H9 (cell line): ENCODE results near the gene KRT86. TPM values are rescaled to one million over a fixed set of nuclear protein-coding genes. Genes with fewer than 3 reads are reported as not detected.

Experiments used
- DNase-seq: peaks from one replicate; pipeline ENCODE4 v3.0.0-alpha.2; 2017
- H2AFZ ChIP-seq: one replicate; pipeline ENCODE4 v1.6.1; 2013; ENCODE audit warnings: mild to moderate bottlenecking, low read length, control low read depth, moderate library complexity
- H2AK5ac ChIP-seq: 2 replicates; pipeline ENCODE4 v1.6.1; 2013; ENCODE audit warnings: low read length, control low read depth, mixed read lengths; ENCODE audit not compliant: insufficient read length
- H2BK120ac ChIP-seq: one replicate; pipeline ENCODE4 v1.6.1; 2013; ENCODE audit warnings: low read depth, mild to moderate bottlenecking, low read length, control low read depth, inconsistent platforms; ENCODE audit not compliant: poor library complexity, severe bottlenecking
- H2BK12ac ChIP-seq: 2 replicates; pipeline ENCODE4 v1.6.1; 2013; ENCODE audit warnings: low read length, control low read depth, mixed read lengths, low read depth; ENCODE audit not compliant: insufficient read length
- H2BK15ac ChIP-seq: 2 replicates; pipeline ENCODE4 v1.6.1; 2013; ENCODE audit warnings: low read depth, low read length, control low read depth
- H2BK20ac ChIP-seq: one replicate; pipeline ENCODE4 v1.6.1; 2013; ENCODE audit warnings: low read depth, mild to moderate bottlenecking, low read length, control low read depth, inconsistent platforms; ENCODE audit not compliant: poor library complexity, severe bottlenecking
- H2BK5ac ChIP-seq: 2 replicates; pipeline ENCODE4 v1.6.1; 2013; ENCODE audit warnings: low read length, control low read depth, mixed read lengths; ENCODE audit not compliant: insufficient read length
- H3K14ac ChIP-seq: 2 replicates; pipeline ENCODE4 v1.6.1; 2013; ENCODE audit warnings: low read length, control low read depth; ENCODE audit not compliant: insufficient read depth
- H3K18ac ChIP-seq: 2 replicates; pipeline ENCODE4 v1.6.1; 2013; ENCODE audit warnings: low read depth, mild to moderate bottlenecking, mixed read lengths, low read length, control low read depth; ENCODE audit not compliant: insufficient read length
- H3K23ac ChIP-seq: 2 replicates; pipeline ENCODE4 v1.6.1; 2013; ENCODE audit warnings: low read length, control low read depth, mixed read lengths, low read depth; ENCODE audit not compliant: insufficient read length
- H3K23me2 ChIP-seq: 2 replicates; pipeline ENCODE4 v1.6.1; 2013; ENCODE audit warnings: low read depth, mild to moderate bottlenecking, mixed read lengths, low read length, control low read depth; ENCODE audit not compliant: insufficient read length, poor library complexity, severe bottlenecking
- H3K27ac ChIP-seq: 2 replicates; pipeline ENCODE4 v1.5.1; 2013; ENCODE audit warnings: low read length, control low read depth, mixed read lengths, low read depth; ENCODE audit not compliant: insufficient read length
- H3K27me3 ChIP-seq: 2 replicates; pipeline ENCODE4 v1.6.1; 2013; ENCODE audit warnings: low read length, control low read depth, inconsistent platforms; ENCODE audit not compliant: insufficient read depth
- H3K4ac ChIP-seq: 2 replicates; pipeline ENCODE4 v1.6.1; 2013; ENCODE audit warnings: low read depth, mild to moderate bottlenecking, control low read depth, inconsistent platforms, low read length, moderate library complexity
- H3K4me1 ChIP-seq: 2 replicates; pipeline ENCODE4 v1.6.1; 2013; ENCODE audit warnings: low read length, control low read depth, inconsistent platforms; ENCODE audit not compliant: insufficient read depth
- H3K4me2 ChIP-seq: 2 replicates; pipeline ENCODE4 v1.6.1; 2013; ENCODE audit warnings: low read length, control low read depth, mixed read lengths; ENCODE audit not compliant: insufficient read length, insufficient read depth
- H3K56ac ChIP-seq: 2 replicates; pipeline ENCODE4 v1.6.1; 2013; ENCODE audit warnings: low read depth, mild to moderate bottlenecking, mixed read lengths, low read length, control low read depth; ENCODE audit not compliant: insufficient read length
- H3K79me1 ChIP-seq: 2 replicates; pipeline ENCODE4 v1.6.1; 2013; ENCODE audit warnings: low read depth, mild to moderate bottlenecking, moderate library complexity, low read length, control low read depth, inconsistent platforms; ENCODE audit not compliant: insufficient read depth, poor library complexity, severe bottlenecking
- H3K79me2 ChIP-seq: 2 replicates; pipeline ENCODE4 v1.6.1; 2013; ENCODE audit warnings: low read length, control low read depth, inconsistent platforms; ENCODE audit not compliant: insufficient read depth
- H3K9ac ChIP-seq: 2 replicates; pipeline ENCODE4 v1.6.1; 2013; ENCODE audit warnings: low read length, control low read depth, mixed read lengths; ENCODE audit not compliant: insufficient read length; ENCODE audit errors: extremely low read depth
- H3K9me3 ChIP-seq: one replicate; pipeline ENCODE4 v1.6.1; 2013; ENCODE audit warnings: low read depth, low read length, inconsistent platforms; ENCODE audit not compliant: control insufficient read depth
- H3T11ph ChIP-seq: one replicate; pipeline ENCODE4 v1.6.1; 2013; ENCODE audit warnings: mild to moderate bottlenecking, low read length, control low read depth, inconsistent platforms
- H4K20me1 ChIP-seq: one replicate; pipeline ENCODE4 v1.6.1; 2013; ENCODE audit not compliant: control insufficient read depth, insufficient read length, insufficient read depth
- H4K5ac ChIP-seq: 2 replicates; pipeline ENCODE4 v1.6.1; 2013; ENCODE audit warnings: low read depth, mild to moderate bottlenecking, mixed read lengths, low read length, control low read depth; ENCODE audit not compliant: insufficient read length
- H4K8ac ChIP-seq: replicated peaks from 2 replicates; pipeline ENCODE4 v1.6.1; 2013; ENCODE audit warnings: low read length, control low read depth, mixed read lengths, low read depth; ENCODE audit not compliant: insufficient read length
- H4K91ac ChIP-seq: 2 replicates; pipeline ENCODE4 v1.6.1; 2013; ENCODE audit warnings: low read depth, mild to moderate bottlenecking, moderate library complexity, mixed read lengths, low read length, control low read depth; ENCODE audit not compliant: insufficient read length
- H3K27ac Mint-ChIP-seq, 3 experiments: 2 replicates in 2 of 3; 3 replicates in 1 of 3; pipeline ENCODE4 v1.8.0; 2020 to 2021; ENCODE audit warnings: mixed read lengths in 3 of 3, mild to moderate bottlenecking in 1 of 3, moderate library complexity in 1 of 3
- H3K27me3 Mint-ChIP-seq: 2 replicates; pipeline ENCODE4 v1.8.0; 2021; ENCODE audit warnings: low read depth, mild to moderate bottlenecking, moderate library complexity, mixed read lengths
- H3K36me3 Mint-ChIP-seq, 3 experiments: 2 replicates in 2 of 3; 3 replicates in 1 of 3; pipeline ENCODE4 v1.8.0; 2020 to 2021; ENCODE audit warnings: low read depth in 3 of 3, mixed read lengths in 3 of 3; ENCODE audit not compliant: insufficient read depth in 1 of 3
- H3K4me1 Mint-ChIP-seq, 2 experiments: 2 replicates each; pipeline ENCODE4 v1.8.0; 2020; ENCODE audit warnings: mixed read lengths in 2 of 2
- H3K4me3 Mint-ChIP-seq, 2 experiments: 2 replicates in 1 of 2; 3 replicates in 1 of 2; pipeline ENCODE4 v1.8.0; 2020 to 2021; ENCODE audit warnings: mild to moderate bottlenecking in 2 of 2, mixed read lengths in 2 of 2, moderate library complexity in 1 of 2
- H3K9me3 Mint-ChIP-seq, 2 experiments: 2 replicates in 1 of 2; 3 replicates in 1 of 2; pipeline ENCODE4 v1.8.0; 2020; ENCODE audit warnings: mild to moderate bottlenecking in 2 of 2, mixed read lengths in 2 of 2, moderate library complexity in 1 of 2
- WGBS: extraction: QIAGEN DNeasy Blood & Tissue Kit; methylation state at CpG from one replicate; pipeline ENCODE4 v1.1.7; 2013; ENCODE audit warnings: missing lambda C conversion rate, low lambda C conversion rate, mixed read lengths; ENCODE audit not compliant: insufficient read length; ENCODE audit errors: extremely low coverage; 5-methylcytosine and 5-hydroxymethylcytosine counted together
- total RNA-seq: library from RNA; stranded (reverse); gene quantifications from 2 replicates; pipeline ENCODE4 v1.2.1, GENCODE V29; 2021
- TF ChIP-seq, protein P1 (sequence below): fragments of 200-600 bp; sonication (generic); conservative IDR thresholded peaks from 3 replicates; pipeline ENCODE4 v1.8.0; 2021; ENCODE audit warnings: antibody characterized with exemption, mild to moderate bottlenecking

KRT86 gene
- total RNA-seq, 1 experiment from 2014 or later: not detected

DNA sequence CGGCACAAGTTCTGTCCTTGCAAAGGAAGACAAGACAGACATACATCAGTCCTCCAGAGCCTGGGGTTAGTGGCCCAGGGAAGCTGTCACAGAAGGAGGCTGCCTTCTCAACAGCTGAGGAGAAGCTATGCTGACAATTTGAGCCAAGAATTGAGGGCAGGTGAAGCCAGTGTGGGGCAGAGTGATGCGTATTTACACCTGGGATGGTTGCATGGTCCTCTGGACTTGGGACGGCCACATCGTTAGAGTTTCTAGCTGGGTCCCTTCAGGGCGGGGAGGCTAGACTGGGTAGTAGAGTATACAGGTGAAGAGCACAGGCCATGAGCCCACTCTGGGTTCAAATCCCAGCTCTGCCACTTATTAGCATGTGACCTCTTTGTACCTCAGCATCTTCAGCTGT lies 76.3 kb downstream of the KRT86 start:
- Histone ChIP-seq H4K5ac (no peak overlapping the region), H3K4ac (no peak overlapping the region), H3K27me3 (no peaks in the 10 kb centered on the region), H3K4me1 (no peaks in the 10 kb centered on the region), H2BK12ac (no peak overlapping the region), H3K79me2 (no peaks in the 10 kb centered on the region), H3K14ac (no peak overlapping the region), H3K9me3 (no peaks in the 10 kb centered on the region), H2BK5ac (no peak overlapping the region), H4K20me1 (no peaks in the 10 kb centered on the region), H3K27ac (no peak overlapping the region), H3K4me2 (no peak overlapping the region), H3K79me1 (no peaks in the 10 kb centered on the region), H3T11ph (no peak overlapping the region), H2AK5ac (no peak overlapping the region), H3K23ac (no peak overlapping the region), H2BK120ac (no peak overlapping the region), H4K8ac (no peak overlapping the region), H2BK20ac (no peak overlapping the region), H3K18ac (no peak overlapping the region), H2AFZ (no peak overlapping the region), H3K23me2 (no peaks in the 10 kb centered on the region), H2BK15ac (no peak overlapping the region), H3K56ac (no peak overlapping the region), H4K91ac (no peak overlapping the region), H3K9ac (no peak overlapping the region)
- H3K9me3 Mint-ChIP-seq: no peaks in the 10 kb centered on the region
- WGBS: no CpG with 5 or more reads among the region's 5 CpGs
- no peaks in the 10 kb centered on the region for H3K36me3 Mint-ChIP-seq
- H3K27ac Mint-ChIP-seq: no peak overlapping the region
- DNase-seq: no peak
- peaks cover 9 to 10% of the 10 kb centered on the region in 2 experiments; a peak in 2 of 4 replicates for H3K4me1 Mint-ChIP-seq
- H3K27me3 Mint-ChIP-seq: peaks cover 8% of the 10 kb centered on the region; the same call in 1 of the 2 replicates
- TF ChIP-seq, protein P1, sequence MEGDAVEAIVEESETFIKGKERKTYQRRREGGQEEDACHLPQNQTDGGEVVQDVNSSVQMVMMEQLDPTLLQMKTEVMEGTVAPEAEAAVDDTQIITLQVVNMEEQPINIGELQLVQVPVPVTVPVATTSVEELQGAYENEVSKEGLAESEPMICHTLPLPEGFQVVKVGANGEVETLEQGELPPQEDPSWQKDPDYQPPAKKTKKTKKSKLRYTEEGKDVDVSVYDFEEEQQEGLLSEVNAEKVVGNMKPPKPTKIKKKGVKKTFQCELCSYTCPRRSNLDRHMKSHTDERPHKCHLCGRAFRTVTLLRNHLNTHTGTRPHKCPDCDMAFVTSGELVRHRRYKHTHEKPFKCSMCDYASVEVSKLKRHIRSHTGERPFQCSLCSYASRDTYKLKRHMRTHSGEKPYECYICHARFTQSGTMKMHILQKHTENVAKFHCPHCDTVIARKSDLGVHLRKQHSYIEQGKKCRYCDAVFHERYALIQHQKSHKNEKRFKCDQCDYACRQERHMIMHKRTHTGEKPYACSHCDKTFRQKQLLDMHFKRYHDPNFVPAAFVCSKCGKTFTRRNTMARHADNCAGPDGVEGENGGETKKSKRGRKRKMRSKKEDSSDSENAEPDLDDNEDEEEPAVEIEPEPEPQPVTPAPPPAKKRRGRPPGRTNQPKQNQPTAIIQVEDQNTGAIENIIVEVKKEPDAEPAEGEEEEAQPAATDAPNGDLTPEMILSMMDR: no peak
- no peak overlapping the region for H3K4me3 Mint-ChIP-seq
